ENCODE measurements around the gene CLTCL1. TPM values are rescaled to one million over a fixed set of nuclear protein-coding genes. Genes with fewer than 3 reads are reported as not detected.

Gene CLTCL1
- total RNA-seq, 1 donor from 2014 or later, result 9.8 TPM

GRCh38 chr22:19178657-19179496, 112.6 kb downstream of the CLTCL1 start, which contains the start of gene SLC25A1:
TSS of gene SLC25A1 (minus strand) at chr22:19178736. CDS start at chr22:19178673, 63 bp downstream.
- DNase-seq (ENCODE audit: low spot score in 2 of 2) (peak; percentile 97 to 98), FAIRE-seq (no peak)

- FAIRE-seq, result no peak
- peak; percentile 61 to 63 for DNase-seq (ENCODE audit: low spot score in 2 of 2)
These were observed 113.4 kb downstream of the CLTCL1 start for GRCh38 chr22:19178065-19178656.

GRCh38 chr22:19177164-19178064, 114.1 kb downstream of the CLTCL1 start:
- DNase-seq (ENCODE audit: low spot score in 2 of 2) (no peak), FAIRE-seq (no peak)

GRCh38 chr22:19176732-19177131, 114.8 kb downstream of the CLTCL1 start:
- FAIRE-seq (no peak), DNase-seq (ENCODE audit: low spot score in 2 of 2) (no peak)

GRCh38 chr22:19176175-19176643, 115.3 kb downstream of the CLTCL1 start:
- FAIRE-seq, result no peak
- no peak for DNase-seq (ENCODE audit: low spot score in 2 of 2)

- no peak for FAIRE-seq
These were observed 115.8 kb downstream of the CLTCL1 start for GRCh38 chr22:19175602-19176174.

GRCh38 chr22:19175026-19175601, 116.4 kb downstream of the CLTCL1 start:
- DNase-seq (ENCODE audit: low spot score in 2 of 2), result no peak
- FAIRE-seq, result no peak

More at GRCh38 chr22:19175602-19176174, 115.8 kb downstream of the CLTCL1 start:
- no peak for DNase-seq (ENCODE audit: low spot score in 2 of 2)

- DNase-seq (ENCODE audit: low spot score in 2 of 2), result no peak
- FAIRE-seq, result no peak
These were observed 117.2 kb downstream of the CLTCL1 start for GRCh38 chr22:19174106-19175025.

- DNase-seq (ENCODE audit: low spot score in 2 of 2) (no peak), FAIRE-seq (no peak)
These were observed 118.2 kb downstream of the CLTCL1 start for GRCh38 chr22:19173047-19174035.

- FAIRE-seq, result no peak
- DNase-seq (ENCODE audit: low spot score in 2 of 2), result no peak
These were observed 119.1 kb downstream of the CLTCL1 start for GRCh38 chr22:19172213-19173046.

GRCh38 chr22:19169947-19170318, 121.6 kb downstream of the CLTCL1 start:
- FAIRE-seq (no peak), DNase-seq (ENCODE audit: low spot score in 2 of 2) (no peak)

GRCh38 chr22:19169002-19169946, 122.2 kb downstream of the CLTCL1 start:
- no peak for DNase-seq (ENCODE audit: low spot score in 2 of 2)
- no peak for FAIRE-seq

GRCh38 chr22:19168088-19168890, 123.2 kb downstream of the CLTCL1 start:
- no peak for DNase-seq (ENCODE audit: low spot score in 2 of 2)
- FAIRE-seq, result no peak

- DNase-seq (ENCODE audit: low spot score in 2 of 2) (no peak), FAIRE-seq (no peak)
These were observed 124.2 kb downstream of the CLTCL1 start for GRCh38 chr22:19167106-19167869.
